HG03354 (cell line): ENCODE measurements around the gene KIF5B.
A peak's percentile ranks its signal among the peaks of the same experiment; 100 is the strongest.
"Not testable (repeated sequence)": the region's sequence is repeated elsewhere in the genome, so short reads cannot be mapped to it uniquely, and the experiment has no call there.

Source experiments
- ATAC-seq: cut with Tn5 transposase; IDR thresholded peaks from one replicate; pipeline ENCODE4 v1.9.1; 2021; ENCODE audit warnings: mild to moderate bottlenecking; ENCODE audit not compliant: unreplicated experiment, poor library complexity, severe bottlenecking

Gene KIF5B

GRCh38 chr10:32061440-32061839 lies 5.2 kb upstream of the KIF5B start:
- no peak for ATAC-seq

GRCh38 chr10:32060347-32060746 lies 4.1 kb upstream of the KIF5B start:
- ATAC-seq = no peak

GRCh38 chr10:32059472-32059871 lies 3.2 kb upstream of the KIF5B start:
- ATAC-seq = no peak

- ATAC-seq = no peak
Observed at GRCh38 chr10:32057036-32057372, 779 bp upstream of the KIF5B start.

- ATAC-seq = peak; percentile 58
Observed at GRCh38 chr10:32055478-32056135, 618 bp downstream of the KIF5B start.

GRCh38 chr10:32054094-32054493 lies 2.1 kb downstream of the KIF5B start:
- no peak for ATAC-seq

- not testable (repeated sequence) for ATAC-seq
Observed at GRCh38 chr10:32053392-32053791, 2.8 kb downstream of the KIF5B start.

- ATAC-seq = no peak
Observed at GRCh38 chr10:32051926-32052325, 4.3 kb downstream of the KIF5B start.

- ATAC-seq = no peak
Observed at GRCh38 chr10:32050177-32050576, 6.0 kb downstream of the KIF5B start.

- no peak for ATAC-seq
Observed at GRCh38 chr10:32049113-32049512, 7.1 kb downstream of the KIF5B start.

GRCh38 chr10:32048282-32048681 lies 7.9 kb downstream of the KIF5B start:
- ATAC-seq = no peak

- ATAC-seq = no peak
Observed at GRCh38 chr10:32047881-32048280, 8.3 kb downstream of the KIF5B start.

- no peak for ATAC-seq
Observed at GRCh38 chr10:32046151-32046550, 10.1 kb downstream of the KIF5B start.

- ATAC-seq = not testable (repeated sequence)
Observed at GRCh38 chr10:32042730-32043129, 13.5 kb downstream of the KIF5B start.

GRCh38 chr10:32041290-32042028 lies 14.8 kb downstream of the KIF5B start:
- ATAC-seq = no peak

- ATAC-seq = no peak
Observed at GRCh38 chr10:32039734-32040133, 16.5 kb downstream of the KIF5B start.

GRCh38 chr10:32038777-32039176 lies 17.4 kb downstream of the KIF5B start:
- ATAC-seq = no peak

- ATAC-seq = no peak
Observed at GRCh38 chr10:32036922-32037321, 19.3 kb downstream of the KIF5B start.

GRCh38 chr10:32035038-32035437 lies 21.2 kb downstream of the KIF5B start:
- ATAC-seq = no peak

GRCh38 chr10:32033171-32033570 lies 23.1 kb downstream of the KIF5B start:
- no peak for ATAC-seq

- ATAC-seq = no peak
Observed at GRCh38 chr10:32031920-32032319, 24.3 kb downstream of the KIF5B start.

- no peak for ATAC-seq
Observed at GRCh38 chr10:32031424-32031823, 24.8 kb downstream of the KIF5B start.
